Measurements from ENCODE around the gene FDXACB1.
"Not testable (repeated sequence)": the region's sequence is repeated elsewhere in the genome, so short reads cannot be mapped to it uniquely, and the experiment has no call there.

FDXACB1 gene

GRCh38 chr11:111908639-111909305 lies 29.8 kb upstream of the FDXACB1 start:
- TF ChIP-seq CTCF (IDR thresholded peaks at IDR 0.05): no peak
- no peak for DNase-seq (ENCODE audit: low spot score)
- H3K4me3 ChIP-seq: peak overlapping the region; percentile 79
- H3K27ac ChIP-seq: peak overlapping the region; percentile 95 to 97

- H3K4me3 ChIP-seq: no peak overlapping the region
- H3K27ac ChIP-seq: no peak overlapping the region
- DNase-seq (ENCODE audit: low spot score): no peak
- TF ChIP-seq CTCF (IDR thresholded peaks at IDR 0.05): no peak
These were observed 27.7 kb upstream of the FDXACB1 start for GRCh38 chr11:111906680-111907079.

- Histone ChIP-seq H3K4me3 (no peak overlapping the region), H3K27ac (no peak overlapping the region)
- TF ChIP-seq CTCF (IDR thresholded peaks at IDR 0.05): no peak
- no peak for DNase-seq (ENCODE audit: low spot score)
These were observed 26.4 kb upstream of the FDXACB1 start for GRCh38 chr11:111905411-111905810.

GRCh38 chr11:111886844-111887243 lies 7.9 kb upstream of the FDXACB1 start:
- no peak for TF ChIP-seq CTCF (IDR thresholded peaks at IDR 0.05)
- H3K4me3 ChIP-seq: no peak overlapping the region
- H3K27ac ChIP-seq: no peak overlapping the region
- no peak for DNase-seq (ENCODE audit: low spot score)

GRCh38 chr11:111886032-111886431 lies 7.1 kb upstream of the FDXACB1 start:
- no peak for TF ChIP-seq CTCF (IDR thresholded peaks at IDR 0.05)

GRCh38 chr11:111885053-111885452 lies 6.1 kb upstream of the FDXACB1 start:
- DNase-seq (ENCODE audit: low spot score); H3K4me3 ChIP-seq; H3K27ac ChIP-seq: not testable (repeated sequence)

More at GRCh38 chr11:111886032-111886431, 7.1 kb upstream of the FDXACB1 start:
- H3K4me3 ChIP-seq: no peak overlapping the region
- DNase-seq (ENCODE audit: low spot score): no peak
- H3K27ac ChIP-seq: no peak overlapping the region

GRCh38 chr11:111882202-111882601 lies 3.2 kb upstream of the FDXACB1 start:
- Histone ChIP-seq H3K4me3 (no peak overlapping the region), H3K27ac (no peak overlapping the region)
- no peak for TF ChIP-seq CTCF (IDR thresholded peaks at IDR 0.05)
- DNase-seq (ENCODE audit: low spot score): no peak
